Stimulated activated naive B cell treated with anti-CD40 and anti-IgM and Interleukin-4, amounts not matched to agents 10 μg/mL and 1 μg/mL and 100 μg/mL, for 72 hours (primary cell): ENCODE results near the gene KCNA5.

Experiments
- ATAC-seq, 2 donors: fragments of 150-1000 bp; cut with Tn5 transposase; replicated peaks; 2 replicates each; pipeline ENCODE4 v1.10.0; 2021; ENCODE audit warnings: moderate library complexity in 1 of 2
- DNase-seq: peaks from one replicate; pipeline ENCODE4 v3.0.0; 2021
- H3K27ac Mint-ChIP-seq: one replicate; pipeline ENCODE4 v1.8.0; 2022; ENCODE audit warnings: mild to moderate bottlenecking, mixed read lengths
- H3K27me3 Mint-ChIP-seq, 2 donors: one replicate each; pipeline ENCODE4 v1.8.0; 2022; ENCODE audit warnings: mixed read lengths in 2 of 2
- H3K36me3 Mint-ChIP-seq, 2 donors: one replicate each; pipeline ENCODE4 v1.8.0; 2022; ENCODE audit warnings: mixed read lengths in 2 of 2, mild to moderate bottlenecking in 1 of 2
- H3K4me1 Mint-ChIP-seq, 2 donors: one replicate each; pipeline ENCODE4 v1.8.0; 2022; ENCODE audit warnings: mixed read lengths in 2 of 2, mild to moderate bottlenecking in 1 of 2
- H3K4me3 Mint-ChIP-seq, 2 donors: one replicate each; pipeline ENCODE4 v1.8.0; 2022; ENCODE audit warnings: mild to moderate bottlenecking in 2 of 2, mixed read lengths in 2 of 2, moderate library complexity in 1 of 2
- H3K9me3 Mint-ChIP-seq, 2 donors: one replicate each; pipeline ENCODE4 v1.8.0; 2022; ENCODE audit warnings: mixed read lengths in 2 of 2, mild to moderate bottlenecking in 1 of 2

KCNA5 gene

GRCh38 chr12:5043589-5044419 is at the start of gene KCNA5:
KCNA5 (plus strand) TSS chr12:5043879; CDS start chr12:5044148, 269 bp downstream.
- Mint-ChIP-seq H3K4me3 (peak within 1 kb of the TSS; percentile 66 to 81), H3K4me1 (peaks cover 22 to 42% of the 10 kb centered on the region in 2 donors), H3K27ac (peak within 1 kb of the TSS; percentile 9), H3K9me3 (peaks cover 8 to 10% of the 10 kb centered on the region in 2 donors), H3K36me3 (peaks cover 4 to 9% of the 10 kb centered on the region in 2 donors), H3K27me3 (peaks cover 39 to 51% of the 10 kb centered on the region in 2 donors)
- ATAC-seq (peak; percentile 83 to 87), DNase-seq (peak; percentile 15)

DNA sequence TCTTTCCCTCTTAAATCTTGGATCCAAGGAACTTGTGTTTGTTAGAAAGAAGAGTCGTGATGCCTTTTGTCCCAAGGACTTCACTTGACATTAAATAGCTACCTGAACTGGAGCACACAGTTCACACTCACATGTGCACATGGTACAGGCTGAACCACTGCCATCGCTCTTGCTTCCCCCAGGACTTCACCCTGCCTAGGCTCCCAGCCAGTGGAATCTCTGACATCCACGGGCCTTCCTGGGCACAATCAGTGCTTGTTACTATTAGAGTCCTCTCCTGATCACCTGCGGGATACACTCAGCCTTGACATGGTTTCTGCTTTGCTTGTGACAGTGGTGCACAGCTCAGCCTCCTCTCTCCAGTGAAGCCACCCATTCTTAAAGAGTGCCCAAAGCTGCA is 49.1 kb upstream of the KCNA5 start:
- H3K9me3 Mint-ChIP-seq, result no peaks in the 10 kb centered on the region
- no peak overlapping the region for H3K27ac Mint-ChIP-seq
- ATAC-seq (no peak), DNase-seq (no peak)
- H3K4me3 Mint-ChIP-seq, result no peak overlapping the region
- H3K36me3 Mint-ChIP-seq, result no peaks in the 10 kb centered on the region
- peaks cover 41 to 53% of the 10 kb centered on the region in 2 donors for H3K27me3 Mint-ChIP-seq
- H3K4me1 Mint-ChIP-seq, result peaks cover 0 to 5% of the 10 kb centered on the region in 2 donors

- Mint-ChIP-seq H3K27me3 (peaks cover 36 to 48% of the 10 kb centered on the region in 2 donors), H3K27ac (no peak overlapping the region), H3K4me3 (no peak overlapping the region), H3K9me3 (no peaks in the 10 kb centered on the region), H3K4me1 (peaks cover 0 to 5% of the 10 kb centered on the region in 2 donors), H3K36me3 (no peaks in the 10 kb centered on the region)
- DNase-seq, result no peak
- peak in 1 of 2 donors; percentile 39 for ATAC-seq
Observed at GRCh38 chr12:4996714-4997113, 47.0 kb upstream of the KCNA5 start.

- Mint-ChIP-seq H3K27me3 (peaks cover 35 to 45% of the 10 kb centered on the region in 2 donors), H3K4me3 (no peak overlapping the region), H3K27ac (no peak overlapping the region), H3K9me3 (no peaks in the 10 kb centered on the region), H3K36me3 (no peaks in the 10 kb centered on the region), H3K4me1 (peaks cover 1 to 8% of the 10 kb centered on the region in 2 donors)
- ATAC-seq (no peak), DNase-seq (no peak)
Observed at GRCh38 chr12:4997939-4998338, 45.7 kb upstream of the KCNA5 start.

DNA sequence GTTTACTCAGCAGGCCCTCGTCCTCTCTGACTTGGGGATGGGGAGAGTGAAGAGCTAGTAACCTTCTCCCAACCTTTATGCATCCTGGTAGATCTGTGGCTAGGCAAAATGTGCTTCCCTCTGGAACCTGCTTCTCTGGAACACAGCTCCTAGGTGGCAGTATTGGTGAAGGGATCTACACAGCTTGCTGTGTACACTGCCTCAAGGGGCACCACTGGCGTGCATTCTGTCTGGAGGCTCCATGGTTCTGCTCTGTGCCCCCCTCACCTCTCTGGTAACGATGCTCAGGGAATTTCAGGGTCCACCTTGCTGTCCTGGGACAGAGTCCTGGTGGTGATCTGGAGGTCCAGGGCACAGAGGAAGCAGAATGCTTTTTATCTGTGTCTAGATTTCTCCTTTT is 43.5 kb upstream of the KCNA5 start:
- Mint-ChIP-seq H3K27ac (no peak overlapping the region), H3K9me3 (no peaks in the 10 kb centered on the region), H3K36me3 (no peaks in the 10 kb centered on the region), H3K4me1 (peaks cover 2 to 8% of the 10 kb centered on the region in 2 donors), H3K27me3 (peaks cover 42 to 43% of the 10 kb centered on the region in 2 donors), H3K4me3 (no peak overlapping the region)
- DNase-seq, result no peak
- no peak for ATAC-seq

GRCh38 chr12:5000658-5001385 is 42.9 kb upstream of the KCNA5 start:
- Mint-ChIP-seq H3K9me3 (no peaks in the 10 kb centered on the region), H3K36me3 (no peaks in the 10 kb centered on the region), H3K27me3 (peaks cover 39 to 41% of the 10 kb centered on the region in 2 donors), H3K4me1 (peaks cover 2 to 8% of the 10 kb centered on the region in 2 donors), H3K27ac (peak overlapping the region; percentile 9), H3K4me3 (no peak overlapping the region)
- no peak for ATAC-seq
- no peak for DNase-seq

DNA sequence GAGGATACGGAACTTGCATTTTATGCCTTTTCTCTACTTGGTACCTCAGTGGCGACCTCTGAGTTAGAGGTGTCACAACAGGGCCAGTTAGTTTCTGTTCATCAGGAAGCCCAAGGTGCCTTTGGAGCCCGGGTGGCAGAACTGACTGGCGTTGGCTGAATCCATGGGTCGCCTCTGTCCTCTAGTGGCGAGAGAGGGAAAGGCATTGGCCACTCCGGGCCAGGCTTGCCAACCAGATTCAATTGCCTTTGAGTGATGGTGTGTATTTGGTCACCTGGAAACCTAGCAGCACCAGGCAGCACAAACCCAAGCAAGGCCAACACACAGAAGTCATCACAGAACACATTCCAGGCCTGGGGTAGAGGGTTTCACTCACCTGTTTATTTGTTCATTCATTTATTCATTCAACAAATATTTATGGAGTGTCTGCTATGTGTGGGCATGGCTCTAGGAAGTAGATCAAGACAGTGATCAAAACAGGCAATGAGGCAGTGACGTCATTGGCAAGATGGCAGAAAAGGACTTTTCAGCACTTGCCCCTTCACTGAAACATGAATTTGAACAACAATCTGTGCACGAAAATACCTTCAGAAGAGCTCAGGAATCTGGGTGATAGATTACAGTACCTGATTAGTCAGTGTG is 40.5 kb upstream of the KCNA5 start:
- peaks cover 2 to 4% of the 10 kb centered on the region in 2 donors for H3K4me1 Mint-ChIP-seq
- H3K27ac Mint-ChIP-seq, result no peak overlapping the region
- peak; percentile 87 to 93 for ATAC-seq
- H3K4me3 Mint-ChIP-seq, result no peak overlapping the region
- no peaks in the 10 kb centered on the region for H3K36me3 Mint-ChIP-seq
- DNase-seq, result peak; percentile 43
- H3K9me3 Mint-ChIP-seq, result no peaks in the 10 kb centered on the region
- H3K27me3 Mint-ChIP-seq, result peaks cover 21 to 32% of the 10 kb centered on the region in 2 donors

- no peaks in the 10 kb centered on the region for H3K4me1 Mint-ChIP-seq
- no peaks in the 10 kb centered on the region for H3K36me3 Mint-ChIP-seq
- no peaks in the 10 kb centered on the region for H3K9me3 Mint-ChIP-seq
- H3K4me3 Mint-ChIP-seq, result no peak overlapping the region
- DNase-seq (no peak), ATAC-seq (no peak)
- peaks cover 27 to 31% of the 10 kb centered on the region in 2 donors for H3K27me3 Mint-ChIP-seq
- H3K27ac Mint-ChIP-seq, result no peak overlapping the region
Observed at GRCh38 chr12:5008661-5009060, 35.0 kb upstream of the KCNA5 start.

DNA sequence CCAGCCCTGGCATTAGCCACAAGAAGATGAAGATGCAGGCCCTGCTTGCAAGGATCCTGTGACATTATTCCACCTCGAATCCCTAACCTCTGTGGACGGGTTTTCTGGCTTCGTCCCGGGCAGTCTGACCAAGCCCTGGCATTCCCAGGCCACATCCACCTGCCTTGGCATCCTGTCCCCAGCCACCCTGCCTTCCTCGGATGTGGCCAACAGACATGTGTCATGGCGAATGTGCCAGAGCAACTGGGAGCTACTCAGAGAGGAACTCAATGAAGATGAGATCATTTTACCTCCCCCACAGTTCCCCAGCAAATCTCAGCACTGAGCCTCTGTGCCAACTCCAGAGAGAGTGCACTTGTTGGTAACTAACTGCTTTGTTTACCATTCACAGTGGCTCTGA is 33.5 kb upstream of the KCNA5 start:
- ATAC-seq (no peak), DNase-seq (no peak)
- no peaks in the 10 kb centered on the region for H3K4me1 Mint-ChIP-seq
- H3K27ac Mint-ChIP-seq, result no peak overlapping the region
- no peaks in the 10 kb centered on the region for H3K36me3 Mint-ChIP-seq
- H3K27me3 Mint-ChIP-seq, result peaks cover 23 to 32% of the 10 kb centered on the region in 2 donors
- H3K4me3 Mint-ChIP-seq, result no peak overlapping the region
- H3K9me3 Mint-ChIP-seq, result no peaks in the 10 kb centered on the region

DNA sequence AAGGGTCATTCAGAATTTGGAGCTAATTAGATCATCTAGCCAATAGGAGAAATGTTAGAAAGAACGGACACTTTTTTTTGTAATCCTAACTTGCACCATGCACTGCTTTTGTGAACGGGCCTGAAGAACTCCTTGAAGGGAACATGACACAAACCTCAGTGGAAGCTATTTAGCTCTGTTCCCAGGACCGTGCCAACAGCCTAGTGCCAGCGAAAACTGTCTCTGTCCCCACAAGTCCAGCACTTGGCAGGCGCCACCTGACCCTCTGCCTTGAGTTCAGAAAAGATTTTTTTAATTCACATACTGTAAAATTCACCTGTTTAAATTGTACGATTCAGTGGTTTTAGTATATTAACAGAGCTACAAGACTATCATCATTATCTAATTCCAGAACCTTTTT is 31.3 kb upstream of the KCNA5 start:
- H3K4me1 Mint-ChIP-seq, result peaks cover 0 to 2% of the 10 kb centered on the region in 2 donors
- peaks cover 22 to 47% of the 10 kb centered on the region in 2 donors for H3K27me3 Mint-ChIP-seq
- DNase-seq (no peak), ATAC-seq (no peak)
- H3K9me3 Mint-ChIP-seq, result no peaks in the 10 kb centered on the region
- no peak overlapping the region for H3K4me3 Mint-ChIP-seq
- H3K27ac Mint-ChIP-seq, result no peak overlapping the region
- H3K36me3 Mint-ChIP-seq, result no peaks in the 10 kb centered on the region

GRCh38 chr12:5013266-5013730 is 30.4 kb upstream of the KCNA5 start:
- ATAC-seq (no peak), DNase-seq (no peak)
- Mint-ChIP-seq H3K4me3 (no peak overlapping the region), H3K4me1 (peaks cover 0 to 2% of the 10 kb centered on the region in 2 donors), H3K9me3 (no peaks in the 10 kb centered on the region), H3K27ac (no peak overlapping the region), H3K36me3 (no peaks in the 10 kb centered on the region), H3K27me3 (peaks cover 27 to 55% of the 10 kb centered on the region in 2 donors)

DNA sequence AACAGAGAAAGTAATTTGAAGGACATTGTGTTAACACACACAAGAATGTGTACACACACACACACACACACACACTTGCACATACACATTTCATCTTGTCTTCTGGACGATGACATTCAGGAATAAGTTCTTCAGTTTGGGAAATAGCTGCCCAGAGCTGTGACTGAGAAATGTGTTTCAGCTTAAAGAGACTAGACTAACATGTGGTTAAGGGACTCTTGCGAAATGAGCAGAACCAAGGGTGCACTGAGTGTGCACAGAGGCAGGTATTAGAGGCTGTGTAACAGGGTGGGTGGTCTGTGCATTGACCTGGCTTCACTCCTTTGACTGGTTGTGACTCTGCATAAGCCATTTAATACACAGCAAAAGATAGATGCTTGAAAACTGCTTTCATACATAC is 29.4 kb upstream of the KCNA5 start:
- no peaks in the 10 kb centered on the region for H3K9me3 Mint-ChIP-seq
- ATAC-seq (no peak), DNase-seq (no peak)
- H3K27me3 Mint-ChIP-seq, result peaks cover 34 to 57% of the 10 kb centered on the region in 2 donors
- H3K4me3 Mint-ChIP-seq, result no peak overlapping the region
- H3K4me1 Mint-ChIP-seq, result peaks cover 0 to 2% of the 10 kb centered on the region in 2 donors
- no peak overlapping the region for H3K27ac Mint-ChIP-seq
- H3K36me3 Mint-ChIP-seq, result no peaks in the 10 kb centered on the region

- H3K9me3 Mint-ChIP-seq, result no peaks in the 10 kb centered on the region
- peaks cover 0 to 2% of the 10 kb centered on the region in 2 donors for H3K4me1 Mint-ChIP-seq
- H3K27ac Mint-ChIP-seq, result no peak overlapping the region
- ATAC-seq, result peak in 1 of 2 donors; percentile 71
- no peaks in the 10 kb centered on the region for H3K36me3 Mint-ChIP-seq
- no peak overlapping the region for H3K4me3 Mint-ChIP-seq
- no peak for DNase-seq
- H3K27me3 Mint-ChIP-seq, result peaks cover 27 to 66% of the 10 kb centered on the region in 2 donors
Observed at GRCh38 chr12:5015711-5016492, 27.8 kb upstream of the KCNA5 start.
